Measurements from ENCODE around the gene RIPK3.

The RIPK3 gene

DNA sequence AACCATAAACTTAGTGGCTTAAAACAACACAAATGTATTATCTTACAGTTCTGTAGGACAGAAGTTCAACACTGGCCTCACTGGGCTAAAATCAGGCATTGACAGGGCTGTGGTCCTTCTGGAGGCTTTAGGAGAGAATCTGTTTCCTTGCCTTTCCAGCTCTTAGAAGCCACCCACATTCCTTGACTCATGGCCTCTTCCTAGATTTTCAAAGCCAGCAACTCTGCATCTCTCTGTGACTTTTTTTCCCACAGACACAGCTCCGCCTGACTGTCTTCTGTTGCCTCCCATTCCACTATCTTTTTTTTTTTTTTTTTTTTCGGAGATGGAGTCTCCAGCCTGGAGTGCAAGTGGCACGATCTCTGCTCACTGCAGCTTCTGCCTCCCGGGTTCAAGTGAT, 16.4 kb upstream of the RIPK3 start:
- no peak for TF ChIP-seq FOXP2 (optimal IDR thresholded peaks at IDR 0.05; ENCODE audit: borderline replicate concordance, extremely low read depth, extremely low read length, insufficient read depth)
- no peak for TF ChIP-seq TAF1 (IDR thresholded peaks at IDR 0.05; ENCODE audit: borderline replicate concordance, insufficient read depth, low read length)
- no peak for TF ChIP-seq POLR2AphosphoS5 (IDR thresholded peaks at IDR 0.05; ENCODE audit: low read depth, low read length)
- TF ChIP-seq REST (IDR thresholded peaks at IDR 0.05; ENCODE audit: insufficient read depth in 1 of 2, low read depth in 2 of 2, low read length in 2 of 2): no peak
- no peak for TF ChIP-seq SIN3A (IDR thresholded peaks at IDR 0.05; ENCODE audit: borderline replicate concordance, insufficient read depth, low read length)

DNA sequence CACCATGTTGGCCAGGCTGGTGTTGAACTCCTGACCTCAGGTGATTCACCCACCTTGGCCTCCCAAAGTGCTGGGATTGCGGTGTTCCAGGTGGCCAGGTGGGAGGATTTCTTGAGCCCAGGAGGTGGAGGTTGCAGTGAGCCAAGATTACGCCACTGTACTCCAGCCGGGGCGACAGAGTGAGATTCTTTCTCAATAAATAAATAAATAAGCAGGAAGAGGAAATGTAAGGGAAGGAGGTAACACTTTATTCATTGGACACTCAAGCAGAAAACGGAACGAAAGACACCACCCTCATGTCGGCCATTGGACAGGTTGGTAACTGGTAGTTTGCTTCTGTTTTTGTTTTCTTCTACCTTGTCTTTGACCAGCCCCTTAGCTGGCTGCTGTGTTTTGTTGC, 15.2 kb upstream of the RIPK3 start:
- TF ChIP-seq REST (IDR thresholded peaks at IDR 0.05; ENCODE audit: insufficient read depth in 1 of 2, low read depth in 2 of 2, low read length in 2 of 2) (no peak), FOXP2 (optimal IDR thresholded peaks at IDR 0.05; ENCODE audit: borderline replicate concordance, extremely low read depth, extremely low read length, insufficient read depth) (no peak), TAF1 (IDR thresholded peaks at IDR 0.05; ENCODE audit: borderline replicate concordance, insufficient read depth, low read length) (no peak), SIN3A (IDR thresholded peaks at IDR 0.05; ENCODE audit: borderline replicate concordance, insufficient read depth, low read length) (no peak), POLR2AphosphoS5 (IDR thresholded peaks at IDR 0.05; ENCODE audit: low read depth, low read length) (no peak)

DNA sequence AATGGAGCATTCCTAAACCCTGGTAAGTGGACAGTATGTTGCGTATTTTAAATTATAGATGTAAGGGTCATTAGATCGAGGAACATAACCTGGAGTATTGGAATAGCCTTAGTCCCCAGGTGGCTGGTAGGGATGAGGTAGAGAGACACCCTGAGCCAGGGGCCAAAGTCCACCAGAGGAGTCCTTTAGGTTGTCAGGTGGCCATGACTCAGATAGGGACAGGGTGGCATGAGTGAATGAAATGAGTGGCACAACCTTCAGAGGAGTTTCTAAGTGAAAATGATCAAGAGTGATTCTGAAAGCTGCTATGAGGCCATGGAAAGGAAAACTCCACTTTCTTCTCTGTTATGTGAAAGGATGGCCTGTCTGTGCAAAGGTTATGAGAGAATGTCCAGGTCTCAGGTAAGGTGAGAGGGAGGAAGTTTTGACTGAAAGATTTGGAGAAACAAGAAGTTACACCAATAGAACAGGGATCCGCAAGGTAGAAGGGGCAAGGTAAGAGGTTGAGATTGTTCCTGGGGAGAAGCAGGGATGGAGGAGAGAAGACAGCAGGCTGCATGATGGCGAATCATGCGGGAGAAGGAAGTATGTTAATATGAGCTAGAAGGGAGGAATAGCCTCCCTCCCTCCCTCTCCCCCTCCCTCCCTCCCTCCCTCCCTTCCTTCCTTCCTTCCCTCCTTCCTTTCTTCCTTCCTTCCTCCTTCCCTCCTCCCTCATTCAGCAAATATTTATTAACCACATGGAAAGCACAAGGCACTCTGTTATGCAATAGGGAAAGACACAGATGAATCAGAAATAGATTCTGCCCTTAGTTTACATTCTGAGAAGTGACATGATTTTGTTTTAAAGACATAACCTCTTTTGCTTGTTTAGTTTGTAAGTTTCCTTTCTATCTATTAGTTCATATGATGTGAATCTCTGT, 14.0 kb upstream of the RIPK3 start:
- TF ChIP-seq POLR2AphosphoS5 (IDR thresholded peaks at IDR 0.05; ENCODE audit: low read depth, low read length): no peak
- TF ChIP-seq FOXP2 (optimal IDR thresholded peaks at IDR 0.05; ENCODE audit: borderline replicate concordance, extremely low read depth, extremely low read length, insufficient read depth): no peak
- no peak for TF ChIP-seq TAF1 (IDR thresholded peaks at IDR 0.05; ENCODE audit: borderline replicate concordance, insufficient read depth, low read length)
- no peak for TF ChIP-seq REST (IDR thresholded peaks at IDR 0.05; ENCODE audit: insufficient read depth in 1 of 2, low read depth in 2 of 2, low read length in 2 of 2)
- no peak for TF ChIP-seq SIN3A (IDR thresholded peaks at IDR 0.05; ENCODE audit: borderline replicate concordance, insufficient read depth, low read length)

DNA sequence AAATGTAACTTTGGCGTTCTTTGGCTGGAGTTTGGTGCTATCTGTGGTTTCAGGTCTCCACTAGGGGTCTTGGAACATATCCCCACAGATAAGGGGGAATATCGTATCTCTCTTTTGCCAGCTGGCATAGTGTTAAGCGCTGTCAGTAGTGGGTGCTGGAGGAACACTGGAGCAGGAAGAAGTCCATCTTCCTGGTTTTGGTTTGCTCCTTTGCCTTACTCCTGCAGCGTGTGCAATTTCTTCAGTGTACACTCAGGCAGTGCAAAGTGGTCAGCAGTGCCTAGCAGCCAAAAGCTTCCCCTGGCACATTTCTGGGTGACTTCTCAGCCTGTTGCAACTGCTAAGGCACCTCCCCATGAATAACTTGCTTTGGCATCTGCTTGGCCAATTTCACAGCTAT, 11.7 kb upstream of the RIPK3 start:
- TF ChIP-seq TAF1 (IDR thresholded peaks at IDR 0.05; ENCODE audit: borderline replicate concordance, insufficient read depth, low read length) (no peak), SIN3A (IDR thresholded peaks at IDR 0.05; ENCODE audit: borderline replicate concordance, insufficient read depth, low read length) (no peak), FOXP2 (optimal IDR thresholded peaks at IDR 0.05; ENCODE audit: borderline replicate concordance, extremely low read depth, extremely low read length, insufficient read depth) (no peak), POLR2AphosphoS5 (IDR thresholded peaks at IDR 0.05; ENCODE audit: low read depth, low read length) (no peak), REST (IDR thresholded peaks at IDR 0.05; ENCODE audit: insufficient read depth in 1 of 2, low read depth in 2 of 2, low read length in 2 of 2) (no peak)
